Left ventricle myocardium inferior (tissue), 1 donor: ENCODE data around the gene KLHL28. TPM values are rescaled to one million over a fixed set of nuclear protein-coding genes. Genes with fewer than 3 reads are reported as not detected.
A peak's percentile ranks its signal among the peaks of the same experiment; 100 is the strongest.

Experiments used
- DNase-seq: peaks from one replicate; pipeline ENCODE4 v3.0.0-alpha.2; 2020
- H3K27ac ChIP-seq: fragments of 200-600 bp; replicated peaks from 2 replicates; pipeline ENCODE4 v1.8.0; 2021
- H3K27me3 ChIP-seq: fragments of 200-600 bp; 2 replicates; pipeline ENCODE4 v1.8.0; 2021; ENCODE audit warnings: low read depth
- H3K36me3 ChIP-seq: fragments of 200-600 bp; 2 replicates; pipeline ENCODE4 v1.8.0; 2021
- H3K4me1 ChIP-seq: fragments of 200-600 bp; 2 replicates; pipeline ENCODE4 v1.8.0; 2021
- H3K4me3 ChIP-seq: fragments of 200-600 bp; 2 replicates; pipeline ENCODE4 v1.8.0; 2021; ENCODE audit warnings: mild to moderate bottlenecking, moderate library complexity
- H3K9me3 ChIP-seq: fragments of 200-600 bp; replicated peaks from 2 replicates; pipeline ENCODE4 v1.8.0; 2021
- intact Hi-C: fragments of 100-400 bp; cut with micrococcal nuclease; formaldehyde crosslinking; loops from one replicate; pipeline ENCODE4 v1.11.0; 2022
- total RNA-seq: library from RNA; stranded (reverse); fragmentation: NEBNext Ultra II Directional; extraction: Animal tissue kit (Norgen Biotek cat#: 25700); gene quantifications from one replicate; pipeline ENCODE4 v1.2.1, GENCODE V29; 2021
- TF ChIP-seq, protein P1 (sequence below): fragments of 200-600 bp; IDR thresholded peaks from 2 replicates; pipeline ENCODE4 v1.8.0; 2021; ENCODE audit warnings: antibody characterized with exemption, mild to moderate bottlenecking, borderline replicate concordance
- donor health status: DM: no; HTN: yes; CAD: no; lungs with severe emphysema.

Gene KLHL28
- total RNA-seq, 1 donor from 2014 or later, result 10.0 TPM

DNA sequence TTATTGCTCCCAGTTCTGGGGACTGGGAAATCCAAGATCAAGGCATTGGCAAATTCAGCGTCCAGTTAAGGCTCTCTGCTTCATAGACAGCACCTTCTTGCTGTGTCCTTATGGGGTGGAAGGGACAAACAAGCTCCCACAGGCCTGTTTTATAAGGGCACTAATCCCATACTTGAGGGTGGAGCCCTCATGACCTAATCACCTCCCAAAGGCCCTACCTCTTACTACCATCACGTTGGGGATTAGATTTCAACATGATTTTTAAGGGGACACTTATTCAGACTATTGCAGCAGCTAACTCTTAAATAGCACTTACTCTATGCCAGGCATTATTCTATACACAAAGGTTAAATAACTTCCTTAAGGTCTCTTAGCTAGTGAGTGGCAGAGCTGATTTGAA lies 17.5 kb upstream of the KLHL28 start:
- TF ChIP-seq, protein P1, sequence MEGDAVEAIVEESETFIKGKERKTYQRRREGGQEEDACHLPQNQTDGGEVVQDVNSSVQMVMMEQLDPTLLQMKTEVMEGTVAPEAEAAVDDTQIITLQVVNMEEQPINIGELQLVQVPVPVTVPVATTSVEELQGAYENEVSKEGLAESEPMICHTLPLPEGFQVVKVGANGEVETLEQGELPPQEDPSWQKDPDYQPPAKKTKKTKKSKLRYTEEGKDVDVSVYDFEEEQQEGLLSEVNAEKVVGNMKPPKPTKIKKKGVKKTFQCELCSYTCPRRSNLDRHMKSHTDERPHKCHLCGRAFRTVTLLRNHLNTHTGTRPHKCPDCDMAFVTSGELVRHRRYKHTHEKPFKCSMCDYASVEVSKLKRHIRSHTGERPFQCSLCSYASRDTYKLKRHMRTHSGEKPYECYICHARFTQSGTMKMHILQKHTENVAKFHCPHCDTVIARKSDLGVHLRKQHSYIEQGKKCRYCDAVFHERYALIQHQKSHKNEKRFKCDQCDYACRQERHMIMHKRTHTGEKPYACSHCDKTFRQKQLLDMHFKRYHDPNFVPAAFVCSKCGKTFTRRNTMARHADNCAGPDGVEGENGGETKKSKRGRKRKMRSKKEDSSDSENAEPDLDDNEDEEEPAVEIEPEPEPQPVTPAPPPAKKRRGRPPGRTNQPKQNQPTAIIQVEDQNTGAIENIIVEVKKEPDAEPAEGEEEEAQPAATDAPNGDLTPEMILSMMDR, result no peak
- peak overlapping the region; percentile 10 for H3K27ac ChIP-seq
- intact Hi-C loops, result no loop called here
- H3K4me3 ChIP-seq, result no peak overlapping the region
- H3K4me1 ChIP-seq, result peaks cover 45% of the 10 kb centered on the region
- no peak for DNase-seq
- H3K9me3 ChIP-seq, result no peaks in the 10 kb centered on the region
- H3K36me3 ChIP-seq, result no peaks in the 10 kb centered on the region
- H3K27me3 ChIP-seq, result no peaks in the 10 kb centered on the region

DNA sequence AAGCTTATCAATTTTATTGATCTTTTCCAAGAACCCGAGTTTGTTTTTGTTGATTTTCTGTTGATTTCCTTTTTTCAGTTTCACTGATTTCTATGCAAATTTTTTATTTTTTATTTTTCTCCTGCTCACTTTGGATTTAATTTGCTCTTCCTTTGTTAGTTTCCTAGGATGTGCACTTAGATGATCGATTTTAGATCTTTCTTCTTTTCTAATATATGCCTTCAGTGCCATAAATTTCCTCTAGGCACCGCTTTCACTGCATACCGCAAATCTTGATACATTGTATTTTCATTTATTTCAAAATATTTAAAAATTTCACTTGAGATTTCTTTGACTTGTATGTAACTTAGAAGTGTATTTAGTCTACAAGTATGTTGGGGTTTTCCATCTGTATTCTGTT lies 9.7 kb upstream of the KLHL28 start:
- Histone ChIP-seq H3K27me3 (no peaks in the 10 kb centered on the region), H3K27ac (no peak overlapping the region), H3K4me1 (peaks cover 35% of the 10 kb centered on the region), H3K36me3 (peaks cover 6% of the 10 kb centered on the region), H3K9me3 (peaks cover 18% of the 10 kb centered on the region), H3K4me3 (no peak overlapping the region)
- intact Hi-C loops, result no loop called here
- TF ChIP-seq, protein P1, result no peak
- DNase-seq, result no peak

DNA sequence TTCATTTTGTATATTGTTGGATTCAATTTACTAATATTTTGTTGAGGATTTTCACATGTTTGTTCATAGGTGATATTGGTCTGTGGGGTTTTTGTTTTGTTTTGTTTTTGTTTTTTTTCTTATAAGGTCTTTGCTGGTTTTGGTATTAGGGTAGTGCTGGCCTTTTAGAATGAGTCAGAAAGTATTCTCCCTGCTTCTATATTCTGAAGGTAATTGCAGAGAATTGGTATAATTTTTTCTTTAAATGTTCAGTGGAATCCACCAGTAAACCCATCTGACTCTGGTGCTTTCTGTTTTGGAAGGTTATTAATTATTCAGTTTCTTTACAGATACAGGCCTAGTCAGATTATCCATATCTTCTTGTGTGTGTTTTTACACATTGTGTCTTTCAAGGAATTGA lies 9.2 kb upstream of the KLHL28 start:
- DNase-seq, result no peak
- Histone ChIP-seq H3K36me3 (peaks cover 6% of the 10 kb centered on the region), H3K9me3 (peaks cover 18% of the 10 kb centered on the region), H3K27ac (no peak overlapping the region), H3K4me1 (peaks cover 40% of the 10 kb centered on the region), H3K27me3 (no peaks in the 10 kb centered on the region), H3K4me3 (no peak overlapping the region)
- intact Hi-C loops, result no loop called here
- TF ChIP-seq, protein P1, result no peak

DNA sequence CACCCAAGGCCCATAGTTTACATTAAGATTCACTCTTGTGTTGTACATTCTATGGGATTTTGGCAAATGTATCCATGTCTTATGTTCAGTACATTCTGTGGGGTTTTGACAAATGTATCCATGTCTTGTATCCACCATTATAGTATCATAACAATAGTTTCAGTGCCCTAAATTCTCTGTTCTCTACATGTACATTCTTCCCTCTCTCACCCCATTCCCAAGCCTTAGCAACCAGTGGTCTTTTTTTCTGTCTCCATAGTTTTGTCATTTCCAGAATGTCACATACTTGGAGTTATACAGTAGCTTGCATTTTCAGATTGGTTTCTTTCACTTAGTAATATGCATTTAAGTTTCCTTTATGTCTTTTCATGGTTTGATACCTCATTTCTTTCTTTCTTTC lies 7.0 kb upstream of the KLHL28 start:
- Histone ChIP-seq H3K4me1 (peaks cover 59% of the 10 kb centered on the region), H3K9me3 (peaks cover 18% of the 10 kb centered on the region), H3K27me3 (no peaks in the 10 kb centered on the region), H3K36me3 (peaks cover 6% of the 10 kb centered on the region), H3K4me3 (no peak overlapping the region), H3K27ac (no peak overlapping the region)
- intact Hi-C loops, result no loop called here
- TF ChIP-seq, protein P1, result no peak
- DNase-seq, result no peak

DNA sequence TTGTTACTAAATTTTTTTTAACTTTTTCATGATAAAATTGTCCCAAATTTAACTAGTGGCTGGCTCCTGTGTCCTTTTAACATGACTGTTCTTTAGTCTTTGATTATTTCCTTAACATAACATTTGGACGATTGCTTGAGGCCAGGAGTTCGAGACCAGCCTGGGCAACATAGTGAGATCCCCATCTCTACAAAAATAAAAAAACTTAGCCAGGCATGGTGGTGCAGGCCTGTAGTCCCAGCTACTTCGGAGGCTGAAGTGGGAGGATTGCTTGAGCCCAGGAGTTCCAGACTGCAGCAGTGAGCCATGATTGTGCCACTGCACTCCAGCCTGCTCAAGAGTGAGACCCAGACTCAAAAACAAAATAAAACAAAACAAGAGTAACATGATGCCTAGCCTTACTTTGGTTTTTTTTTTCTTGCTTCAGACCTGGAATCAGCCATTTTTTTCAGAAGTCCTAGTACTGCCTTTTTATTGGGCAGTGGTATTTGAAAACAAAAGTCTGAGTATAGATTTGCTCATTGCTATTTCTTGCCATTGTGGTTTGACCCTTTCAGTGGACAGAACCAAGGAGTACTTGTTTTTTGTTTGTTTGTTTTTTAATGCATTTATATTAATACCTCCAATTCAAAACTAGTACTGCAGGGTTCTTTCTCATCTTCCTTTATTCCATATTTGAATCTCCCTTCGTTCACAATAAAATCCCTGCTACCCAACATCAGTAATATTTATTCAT lies 5.0 kb upstream of the KLHL28 start:
- no peaks in the 10 kb centered on the region for H3K27me3 ChIP-seq
- peaks cover 76% of the 10 kb centered on the region for H3K4me1 ChIP-seq
- peak overlapping the region; percentile 94 for H3K4me3 ChIP-seq
- H3K9me3 ChIP-seq, result peaks cover 18% of the 10 kb centered on the region
- TF ChIP-seq, protein P1, result no peak
- intact Hi-C loops, result no loop called here
- peaks cover 6% of the 10 kb centered on the region for H3K36me3 ChIP-seq
- no peak overlapping the region for H3K27ac ChIP-seq
- DNase-seq, result no peak
